GM12892 (cell line): Measurements from ENCODE around the gene SCFD2.

Experiments used
- DNase-seq: peaks from one replicate; pipeline ENCODE4 v3.0.0; 2011; ENCODE audit not compliant: insufficient read length
- FAIRE-seq: peaks from 2 replicates; lab custom pipeline; 2011; peaks lifted over from hg19 to GRCh38; lab: Jason Lieb, UNC
- POLR2A ChIP-seq: IDR thresholded peaks from 2 replicates; pipeline ENCODE4 v1.6.1; 2011; ENCODE audit warnings: low read depth, low read length, control low read depth
- POLR2AphosphoS5 ChIP-seq: IDR thresholded peaks from 2 replicates; pipeline ENCODE4 v1.6.1; 2011; ENCODE audit warnings: low read depth, low read length, control low read depth
- TAF1 ChIP-seq: IDR thresholded peaks from 2 replicates; pipeline ENCODE4 v1.6.1; 2011; ENCODE audit warnings: low read depth, mild to moderate bottlenecking, control low read depth, low read length, borderline replicate concordance

Gene SCFD2

GRCh38 chr4:53100501-53101190, 265.2 kb downstream of the SCFD2 start:
- TF ChIP-seq POLR2AphosphoS5 (no peak), POLR2A (no peak), TAF1 (no peak)
- FAIRE-seq (no peak), DNase-seq (no peak)

- DNase-seq (no peak), FAIRE-seq (no peak)
- TF ChIP-seq POLR2A = no peak
These were observed 267.2 kb downstream of the SCFD2 start for GRCh38 chr4:53098681-53099121.

- DNase-seq (no peak), FAIRE-seq (no peak)
- TF ChIP-seq POLR2A (no peak), POLR2AphosphoS5 (no peak), TAF1 (no peak)
These were observed 271.8 kb downstream of the SCFD2 start for GRCh38 chr4:53094040-53094439.

GRCh38 chr4:53089936-53090729, 275.7 kb downstream of the SCFD2 start:
- FAIRE-seq (no peak), DNase-seq (no peak)
- TF ChIP-seq POLR2A (no peak), POLR2AphosphoS5 (no peak), TAF1 (no peak)

GRCh38 chr4:53088152-53088551, 277.7 kb downstream of the SCFD2 start:
- FAIRE-seq = no peak
- no peak for DNase-seq
- TF ChIP-seq TAF1 (no peak), POLR2A (no peak), POLR2AphosphoS5 (no peak)

- TF ChIP-seq POLR2AphosphoS5 (no peak), POLR2A (no peak), TAF1 (no peak)
- no peak for DNase-seq
- FAIRE-seq = no peak
These were observed 289.4 kb downstream of the SCFD2 start for GRCh38 chr4:53076374-53076958.

- no peak for TF ChIP-seq POLR2A
- TF ChIP-seq TAF1 = no peak
- no peak for TF ChIP-seq POLR2AphosphoS5
- DNase-seq (no peak), FAIRE-seq (no peak)
These were observed 290.6 kb downstream of the SCFD2 start for GRCh38 chr4:53075162-53075785.

- no peak for FAIRE-seq
- TF ChIP-seq TAF1 (no peak), POLR2A (no peak), POLR2AphosphoS5 (no peak)
- no peak for DNase-seq
These were observed 297.0 kb downstream of the SCFD2 start for GRCh38 chr4:53068755-53069330.

- FAIRE-seq = no peak
- no peak for TF ChIP-seq POLR2AphosphoS5
- TF ChIP-seq TAF1 = no peak
- TF ChIP-seq POLR2A = no peak
- no peak for DNase-seq
These were observed 298.6 kb downstream of the SCFD2 start for GRCh38 chr4:53067125-53067802.

- TF ChIP-seq POLR2A (no peak), POLR2AphosphoS5 (no peak)
- DNase-seq (no peak), FAIRE-seq (no peak)
These were observed 299.7 kb downstream of the SCFD2 start for GRCh38 chr4:53066155-53066554.

- no peak for TF ChIP-seq POLR2AphosphoS5
- no peak for TF ChIP-seq TAF1
- no peak for TF ChIP-seq POLR2A
- FAIRE-seq = no peak
- no peak for DNase-seq
These were observed 301.3 kb downstream of the SCFD2 start for GRCh38 chr4:53064609-53065008.
